ENCODE data around the gene KLHL26.

KLHL26 gene

DNA sequence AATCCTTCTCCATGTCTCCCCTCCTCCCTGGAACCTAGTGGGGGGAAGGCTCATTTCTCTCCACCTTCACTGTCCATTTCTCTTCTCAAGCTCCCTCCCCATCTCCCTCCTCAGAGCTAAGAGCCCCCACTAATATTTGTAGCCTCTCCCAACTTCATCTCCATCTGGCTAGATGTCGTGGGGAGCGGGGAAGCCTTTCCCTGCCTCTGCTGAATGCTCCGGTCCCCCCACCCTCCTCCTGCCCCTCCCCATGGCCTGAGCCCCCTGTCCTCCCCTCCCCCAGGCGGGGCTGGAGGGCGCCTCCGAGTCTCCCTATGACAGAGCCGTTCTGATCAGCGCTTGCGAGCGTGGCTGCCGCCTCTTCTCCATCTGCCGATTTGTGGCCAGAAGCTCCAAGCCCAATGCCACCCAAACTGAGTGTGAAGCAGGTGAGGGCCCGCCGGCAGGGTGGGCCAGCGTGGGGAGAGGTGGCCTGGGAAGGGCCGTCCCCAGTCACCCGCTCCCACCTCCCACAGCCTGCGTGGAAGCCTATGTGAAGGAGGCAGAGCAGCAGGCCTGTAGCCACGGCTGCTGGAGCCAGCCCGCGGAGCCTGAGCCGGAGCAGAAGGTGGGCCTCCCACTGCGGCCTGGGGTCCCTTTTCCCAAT is 23.1 kb upstream of the KLHL26 start:
- no peak for DNase-seq

DNA sequence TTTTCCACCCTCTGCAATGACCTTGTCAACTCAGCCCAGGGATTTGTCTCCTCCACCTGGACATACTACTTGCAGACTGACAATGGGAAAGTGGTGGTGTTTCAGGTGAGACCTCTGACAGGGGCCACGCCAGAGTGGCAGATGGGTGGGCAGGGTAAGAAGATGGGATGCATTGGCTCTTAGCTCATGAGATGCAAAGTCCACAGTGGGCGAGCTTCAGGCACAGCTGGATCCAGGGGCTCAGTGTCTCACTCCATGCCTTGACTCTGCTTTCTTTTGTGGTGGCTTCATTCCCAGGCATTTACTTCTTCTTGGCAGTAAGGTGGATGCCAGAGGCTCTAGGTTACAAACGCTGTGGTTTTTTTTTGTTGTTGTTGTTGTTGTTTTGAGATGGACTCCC is 20.8 kb upstream of the KLHL26 start:
- no peak for DNase-seq

DNA sequence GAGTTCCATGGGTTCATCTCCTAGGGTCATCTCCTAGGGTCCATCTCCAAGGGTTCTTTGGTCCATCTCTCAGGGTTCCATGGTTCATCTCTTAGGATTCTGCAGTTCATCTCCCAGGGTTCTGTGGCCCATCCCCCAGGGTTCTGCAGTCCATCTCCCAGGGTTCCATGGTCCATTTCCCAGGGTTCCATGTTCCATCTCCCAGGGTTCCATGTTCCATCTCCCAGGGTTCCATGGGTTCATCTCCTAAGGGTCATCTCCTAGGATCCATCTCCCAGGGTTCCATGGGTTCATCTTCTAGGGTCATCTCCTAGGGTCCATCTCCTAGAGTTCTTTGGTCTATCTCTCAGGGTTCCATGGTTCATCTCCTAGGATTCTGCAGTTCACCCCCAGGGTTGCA is 19.3 kb upstream of the KLHL26 start:
- DNase-seq = no peak

DNA sequence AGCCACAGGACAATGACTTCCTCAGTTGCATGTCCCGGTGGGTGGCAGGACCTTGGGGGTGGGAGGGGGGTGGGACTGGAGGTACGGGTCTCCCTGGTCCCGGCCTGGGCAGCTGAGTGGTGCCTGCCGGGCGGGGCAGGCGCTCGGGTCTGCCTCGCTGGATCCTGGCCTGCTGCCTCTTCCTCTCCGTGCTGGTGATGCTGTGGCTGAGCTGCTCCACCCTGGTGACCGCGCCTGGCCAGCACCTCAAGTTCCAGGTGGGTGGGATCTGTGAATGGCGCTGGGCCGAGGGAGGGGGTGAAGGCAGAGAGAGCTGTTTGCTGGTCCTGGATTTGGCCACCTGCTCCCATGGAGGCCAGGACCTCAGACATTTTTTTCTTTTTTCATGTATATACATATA is 18.6 kb upstream of the KLHL26 start:
- no peak for DNase-seq

DNA sequence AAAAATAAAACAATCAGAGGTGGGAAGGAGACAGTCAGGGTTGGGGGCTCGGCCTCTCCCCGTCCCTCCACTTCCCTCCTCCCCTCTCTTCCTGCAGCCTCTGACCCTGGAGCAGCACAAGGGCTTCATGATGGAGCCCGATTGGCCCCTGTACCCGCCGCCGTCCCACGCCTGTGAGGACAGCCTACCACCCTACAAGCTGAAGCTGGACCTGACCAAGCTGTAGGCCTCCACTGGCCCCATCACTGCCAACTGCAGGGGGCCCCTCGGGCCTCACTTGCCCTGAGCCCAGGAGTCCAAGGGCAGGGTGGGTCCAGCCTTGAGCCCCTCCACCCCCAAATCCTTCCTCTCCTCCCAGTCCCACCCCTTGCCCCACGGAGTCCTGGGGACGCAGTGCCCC is 16.5 kb upstream of the KLHL26 start:
- DNase-seq = no peak

DNA sequence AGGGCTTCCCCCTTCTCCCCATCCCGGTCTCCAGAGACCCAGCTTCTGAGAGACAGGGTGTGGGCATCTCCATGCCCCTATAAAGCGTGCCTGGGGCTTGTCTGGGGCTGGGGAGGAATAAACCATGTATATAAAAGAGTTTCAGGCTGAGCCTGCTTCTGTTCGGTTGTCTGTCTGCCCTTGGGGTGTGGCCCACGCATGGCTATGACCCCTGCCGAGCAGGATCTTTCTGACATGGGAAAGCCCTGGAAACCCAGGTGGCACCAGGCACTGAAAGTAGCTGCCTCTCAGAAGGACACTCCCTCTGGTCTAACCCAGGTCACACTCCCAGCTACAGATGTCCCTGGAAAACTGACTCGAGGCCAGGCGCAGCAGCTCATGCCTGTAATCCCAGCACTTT is 15.9 kb upstream of the KLHL26 start:
- no peak for DNase-seq

DNA sequence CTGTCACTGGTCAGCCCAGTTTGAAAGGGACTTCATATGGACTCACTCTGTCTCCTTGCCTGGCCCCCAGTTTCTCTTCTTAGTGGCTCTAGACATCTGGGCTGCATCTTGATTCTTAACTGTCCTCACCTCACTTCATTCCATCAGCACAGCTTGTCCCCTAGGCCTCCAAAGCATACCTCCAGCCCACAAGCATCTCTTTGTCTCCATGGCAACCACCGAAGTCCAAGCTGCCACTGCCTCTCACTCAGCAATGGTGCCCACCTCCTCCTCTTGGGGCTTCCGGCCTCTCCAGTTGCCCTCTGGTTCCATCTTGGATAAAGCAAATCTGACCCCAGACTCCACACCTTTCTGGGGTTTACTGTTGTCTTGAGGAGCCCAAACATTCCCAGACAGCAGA is 9.9 kb upstream of the KLHL26 start:
- no peak for DNase-seq

DNA sequence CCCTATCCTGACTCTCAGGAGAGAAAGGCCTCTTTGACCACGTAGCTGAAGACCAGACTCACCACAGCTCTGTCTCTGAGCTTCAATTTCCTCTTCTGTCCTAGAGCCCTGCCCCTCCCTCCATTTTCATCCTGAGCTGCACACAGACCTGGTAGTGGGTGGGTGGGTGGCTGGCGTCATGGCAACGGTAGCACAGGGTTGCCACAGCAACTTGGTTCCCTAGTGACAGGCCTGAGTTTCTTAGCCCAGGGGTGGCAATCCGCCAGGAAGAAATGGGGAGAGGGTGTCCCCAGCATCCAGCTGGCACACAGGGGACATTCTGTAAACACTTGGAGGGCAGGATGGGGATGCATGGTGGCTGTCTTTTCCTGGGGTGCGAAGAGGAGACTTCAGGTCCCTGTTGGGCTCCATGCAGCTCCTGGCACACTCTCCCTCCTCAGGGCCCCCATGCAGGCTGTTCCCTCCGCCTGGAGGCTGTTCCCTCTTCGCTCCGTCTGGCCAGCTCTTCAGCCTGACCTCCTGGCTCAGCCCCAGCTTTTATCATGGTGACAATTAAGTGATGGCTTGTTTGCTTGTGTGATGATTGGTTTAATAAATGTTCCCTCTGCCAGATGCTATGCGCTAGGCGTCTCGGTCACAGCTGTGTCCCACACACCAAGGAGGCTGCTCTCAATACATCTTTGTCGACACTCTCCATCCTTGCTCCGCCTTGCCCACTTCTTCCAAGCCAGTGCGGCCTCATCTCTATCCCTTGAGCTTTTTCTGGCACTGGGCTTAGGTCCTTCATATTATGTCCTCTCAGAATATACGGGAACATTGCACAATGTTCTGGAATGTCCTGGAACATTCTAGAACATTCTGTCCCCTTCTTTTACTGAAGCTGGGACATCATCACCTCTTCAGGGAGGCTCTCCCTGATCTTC is 7.4 kb upstream of the KLHL26 start:
- DNase-seq = no peak

DNA sequence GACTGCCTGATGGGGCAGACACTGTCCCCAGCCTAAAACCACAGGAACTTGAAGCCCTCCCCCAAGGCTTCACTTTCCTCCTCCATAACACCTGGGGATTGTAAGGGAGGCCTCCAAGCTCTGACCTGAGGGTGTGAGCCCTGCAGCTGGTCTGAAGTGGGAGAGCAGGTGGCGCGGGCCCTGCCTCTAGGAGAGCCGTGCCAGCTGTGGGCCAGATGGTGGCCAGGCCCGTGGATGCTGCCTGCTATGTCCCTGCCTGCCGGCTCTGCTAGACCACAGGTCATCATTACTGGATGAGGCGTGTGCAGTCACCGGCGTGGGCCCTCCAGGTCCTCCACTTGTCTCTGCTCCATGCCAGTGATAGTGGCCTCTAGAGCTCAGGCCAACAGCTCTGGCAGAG is 3.5 kb upstream of the KLHL26 start:
- peak; percentile 71 to 92 for DNase-seq

DNA sequence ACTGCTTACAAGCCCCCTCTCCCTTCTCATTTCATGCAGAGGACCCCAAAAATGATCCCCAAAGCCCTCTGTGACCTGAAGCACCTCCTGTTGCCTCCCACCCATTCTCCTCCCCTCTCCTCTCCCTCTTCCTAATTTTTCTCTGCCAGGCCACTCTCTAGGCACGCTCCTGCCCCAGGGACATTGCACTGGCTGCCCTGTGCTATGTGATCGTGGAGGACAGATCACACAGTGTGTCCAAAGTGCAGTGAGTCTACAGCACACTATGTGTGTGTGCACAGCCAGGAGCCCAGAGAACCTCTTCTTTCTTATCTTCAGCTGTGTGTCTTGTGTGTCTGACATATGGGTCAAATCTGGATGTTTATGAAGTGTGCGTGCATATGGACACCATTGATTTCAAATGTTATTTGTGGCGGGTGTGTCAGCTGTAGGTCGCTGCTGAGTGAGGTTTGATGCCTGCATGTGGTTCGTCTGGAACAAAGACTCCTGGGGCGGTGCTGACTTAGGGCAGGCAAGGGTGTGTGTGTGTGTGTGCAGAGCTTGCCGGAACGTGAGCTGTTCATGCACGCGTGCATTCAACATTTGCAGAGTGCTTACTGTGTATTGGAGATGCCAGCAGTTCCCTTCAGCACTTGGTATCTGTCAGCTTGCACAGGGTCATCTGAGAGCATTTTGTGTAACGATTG is 2.1 kb upstream of the KLHL26 start:
- DNase-seq = no peak

DNA sequence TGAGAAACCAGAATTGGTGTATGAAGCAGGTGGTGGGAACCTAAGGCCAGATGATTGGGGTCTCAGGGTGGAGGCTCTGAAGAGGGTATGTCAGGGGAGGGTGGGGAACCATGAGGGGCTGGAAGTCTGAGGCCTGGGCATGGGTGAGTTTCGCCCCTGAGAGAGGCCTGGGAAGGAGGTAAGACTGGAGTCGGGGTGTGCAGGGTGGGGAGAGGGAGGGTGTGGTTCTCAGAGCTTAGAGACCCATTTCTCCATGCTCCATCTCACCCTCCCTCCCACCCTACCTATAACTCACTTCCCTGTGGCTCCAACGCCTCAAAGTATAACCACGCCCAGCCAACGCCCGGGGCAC is 1.0 kb upstream of the KLHL26 start:
- no peak for DNase-seq

DNA sequence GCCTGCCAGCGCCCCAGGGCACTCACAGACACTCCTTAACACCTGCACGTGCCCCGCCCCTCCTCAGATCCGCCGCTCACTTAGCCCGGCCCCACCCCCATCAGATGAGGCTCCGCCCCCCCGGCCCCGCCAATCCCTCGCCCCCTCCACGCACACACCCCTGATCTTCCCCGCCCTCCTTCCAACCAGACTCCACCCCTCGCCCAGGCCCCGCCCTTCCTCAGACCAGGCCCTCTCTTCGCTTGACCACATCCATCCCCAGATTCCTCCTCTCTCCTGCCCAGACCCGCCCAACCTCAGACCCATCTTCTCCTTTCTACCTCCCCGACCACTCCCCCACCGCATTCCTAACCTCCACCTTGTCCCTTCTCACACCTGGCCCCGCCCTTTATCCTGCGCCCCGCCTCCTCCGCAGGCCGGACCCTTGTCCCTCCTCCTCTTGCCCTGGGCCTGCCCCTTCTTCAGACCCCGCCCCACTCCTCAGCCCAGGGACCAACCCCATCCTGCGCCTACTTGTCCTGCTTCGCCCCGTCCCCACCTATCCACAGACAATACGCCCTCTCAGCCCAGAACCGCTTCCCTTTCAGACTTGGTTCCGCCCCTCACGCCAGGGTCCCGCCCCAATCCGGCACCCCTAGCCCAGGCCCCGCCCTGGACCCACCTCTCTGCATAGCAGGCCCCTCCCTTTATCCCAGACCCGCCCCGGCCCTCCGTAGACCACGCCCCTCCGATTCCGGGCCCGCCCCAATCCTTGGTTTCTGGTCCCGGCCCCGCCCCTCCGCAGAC is 452 bp upstream of the KLHL26 start:
- peak; percentile 78 to 81 for DNase-seq

DNA sequence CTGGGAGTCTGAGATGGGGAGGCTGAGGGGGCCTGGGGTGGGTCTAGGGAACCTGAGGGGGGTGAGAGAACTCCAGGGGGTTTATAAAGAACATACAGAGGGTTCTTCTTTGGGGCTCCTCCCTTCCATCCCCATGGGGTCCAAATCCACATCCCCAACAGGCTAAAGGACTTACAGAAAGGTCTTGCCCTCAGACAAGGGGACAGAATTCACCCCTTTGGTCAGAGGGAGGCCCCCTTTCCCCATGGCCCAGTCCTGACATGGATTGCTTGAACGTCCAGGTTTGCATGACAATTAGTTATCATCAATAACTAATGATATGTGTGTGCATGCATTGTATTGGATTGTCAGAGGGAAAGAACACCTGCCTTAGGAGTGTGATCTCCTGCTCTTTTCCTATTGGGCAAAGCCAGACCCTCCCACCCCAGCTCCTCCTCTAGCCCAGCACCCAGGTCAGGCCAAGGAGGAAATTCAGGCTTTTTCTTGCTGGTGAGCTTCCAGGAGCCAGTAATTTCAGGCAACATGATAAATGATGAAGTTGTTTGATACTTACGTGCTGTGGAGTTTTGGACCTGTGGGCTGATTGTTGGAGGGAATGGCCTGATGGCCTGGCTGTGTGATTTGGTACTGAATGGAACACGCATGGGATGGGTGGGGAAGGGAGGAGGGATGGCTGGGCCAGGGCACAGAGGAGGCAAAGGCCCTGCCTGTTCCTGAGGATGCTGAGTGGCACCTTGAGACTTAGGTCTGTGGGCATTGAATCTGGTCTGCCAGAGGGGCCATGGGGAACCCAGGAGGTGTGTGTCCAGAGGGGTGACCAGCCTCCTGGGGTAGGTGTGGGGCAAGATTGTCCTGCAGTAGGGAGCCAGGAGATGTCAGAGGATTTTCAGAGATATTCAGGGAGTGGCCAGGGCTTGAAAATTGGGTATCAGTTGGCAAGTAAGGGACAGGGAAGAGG is 1.1 kb downstream of the KLHL26 start:
- DNase-seq = no peak

DNA sequence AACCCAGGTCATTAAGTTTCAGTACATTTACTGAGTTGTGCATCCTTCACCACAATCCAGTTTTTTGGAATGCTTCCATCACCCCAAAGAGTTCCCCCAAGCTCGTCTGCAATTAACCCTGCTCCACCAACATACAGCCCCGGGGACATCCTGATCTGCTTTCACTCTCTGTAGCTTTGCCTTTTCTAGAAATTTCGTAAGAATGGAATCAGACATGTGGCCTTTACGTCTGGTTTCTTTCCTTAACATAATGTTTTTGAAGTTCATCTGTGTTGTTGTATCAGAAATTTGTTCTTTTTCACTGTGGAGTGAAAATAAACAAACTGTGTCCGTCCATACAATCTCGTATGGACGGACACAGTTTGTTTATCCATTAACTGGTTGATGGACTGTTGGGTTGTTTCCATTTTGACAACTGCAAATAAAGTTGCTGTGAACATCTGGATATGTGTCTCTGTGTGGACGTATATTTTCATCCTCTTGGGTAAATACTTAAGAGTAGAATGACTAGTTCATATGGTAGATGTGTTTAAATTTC is 2.9 kb downstream of the KLHL26 start:
- no peak for DNase-seq

DNA sequence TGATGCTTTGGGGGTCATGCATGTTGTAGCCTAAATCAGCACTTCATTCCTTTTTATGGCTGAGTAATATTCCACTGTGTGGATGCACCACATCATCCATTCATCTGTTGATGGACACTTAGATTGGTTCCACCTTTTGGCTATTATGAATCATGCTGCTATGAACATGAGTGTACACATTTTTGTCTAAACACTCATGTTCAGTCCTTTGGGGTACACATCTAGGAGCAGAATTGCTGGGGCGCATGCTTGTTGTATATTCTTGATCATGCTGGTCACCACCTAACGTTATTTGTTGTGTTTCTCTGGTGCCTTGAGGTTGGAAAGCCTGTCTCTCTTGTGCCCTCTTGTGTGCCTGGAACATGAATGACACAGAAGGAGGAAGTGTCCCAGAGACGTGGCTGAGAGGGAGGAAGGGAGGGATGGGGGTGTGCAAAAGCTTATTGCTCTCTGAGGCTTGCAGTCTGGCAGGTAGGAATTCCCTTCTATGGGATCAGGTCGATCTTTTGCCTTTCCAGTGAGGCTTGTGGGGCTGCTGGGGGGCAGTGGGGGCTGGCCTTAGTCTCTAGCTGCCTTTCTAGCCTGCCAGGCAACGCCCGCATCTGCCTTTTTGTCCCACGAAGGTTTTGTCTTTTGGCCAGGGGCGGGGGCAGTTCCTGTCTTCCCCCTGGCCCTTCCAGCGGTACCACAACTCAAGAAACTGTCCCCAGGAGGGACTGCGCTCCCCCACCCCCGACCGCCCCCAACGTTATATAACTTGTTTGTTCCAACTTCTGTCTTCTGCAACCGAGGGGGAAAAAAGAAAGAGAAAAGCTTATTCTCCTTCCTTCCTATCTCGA is 7.6 kb downstream of the KLHL26 start:
- DNase-seq = no peak

DNA sequence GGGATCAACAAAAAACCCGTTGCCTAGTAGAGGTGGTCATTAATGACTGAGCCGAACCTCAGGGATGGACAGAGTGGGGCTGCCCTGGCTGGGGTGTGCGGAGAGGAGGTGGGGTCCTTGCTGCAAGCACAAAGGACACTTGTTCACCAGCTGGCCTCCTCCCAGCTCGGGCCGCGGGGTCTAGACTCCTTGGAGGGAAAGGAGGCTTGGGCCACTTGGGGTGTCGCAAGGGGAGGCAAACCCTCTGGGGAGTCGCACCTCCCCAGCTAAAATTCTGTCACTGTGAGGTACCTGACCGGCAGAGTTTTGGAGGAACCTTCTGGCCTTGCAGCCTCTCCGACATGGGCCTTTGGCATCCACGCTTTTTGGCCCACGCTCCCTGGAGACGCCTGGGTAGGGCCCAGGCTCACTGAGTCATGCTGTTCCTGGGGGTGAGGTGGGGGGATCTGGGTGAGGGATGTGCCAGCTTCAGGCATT is 8.2 kb downstream of the KLHL26 start:
- DNase-seq = no peak

DNA sequence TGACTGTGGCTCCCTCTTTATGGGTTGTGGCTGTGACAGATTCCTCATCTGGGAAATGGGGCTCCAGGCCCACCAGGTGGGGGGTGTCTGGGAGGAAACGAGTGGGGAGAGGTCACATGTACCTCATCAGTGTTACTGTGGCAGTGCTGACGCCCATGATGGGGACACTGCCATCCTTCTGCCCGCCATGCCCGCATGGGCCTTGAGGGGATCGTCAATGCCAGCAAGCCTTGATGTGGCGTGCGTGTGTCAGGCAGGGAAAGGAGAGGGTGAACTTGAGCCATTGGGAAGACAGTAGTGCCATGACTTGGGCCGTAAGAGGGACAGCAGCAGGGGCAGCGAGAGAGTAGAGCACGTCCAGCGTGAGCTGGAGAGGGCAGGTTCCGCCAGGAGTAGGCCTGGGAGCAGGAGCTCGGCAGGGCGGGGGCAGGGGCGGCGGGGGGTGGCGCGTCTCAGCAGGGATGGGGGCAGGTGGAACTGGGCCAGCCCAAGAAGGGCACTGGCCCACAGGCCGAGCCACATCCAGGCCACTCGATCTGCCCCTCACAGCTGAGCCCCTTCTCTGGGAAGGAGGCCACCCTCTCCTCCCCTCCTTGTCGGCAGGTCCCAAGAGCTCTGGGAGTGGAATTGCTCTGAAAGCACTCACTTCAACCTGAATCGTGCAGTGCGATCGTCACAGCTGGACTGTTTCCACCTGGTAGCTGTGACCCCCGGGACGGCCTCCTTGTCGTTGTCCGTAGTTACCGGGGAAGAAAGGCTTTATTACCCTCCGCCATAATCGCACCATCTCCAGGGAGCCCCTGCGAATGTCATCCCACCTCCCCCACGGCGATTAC is 9.9 kb downstream of the KLHL26 start:
- no peak for DNase-seq

DNA sequence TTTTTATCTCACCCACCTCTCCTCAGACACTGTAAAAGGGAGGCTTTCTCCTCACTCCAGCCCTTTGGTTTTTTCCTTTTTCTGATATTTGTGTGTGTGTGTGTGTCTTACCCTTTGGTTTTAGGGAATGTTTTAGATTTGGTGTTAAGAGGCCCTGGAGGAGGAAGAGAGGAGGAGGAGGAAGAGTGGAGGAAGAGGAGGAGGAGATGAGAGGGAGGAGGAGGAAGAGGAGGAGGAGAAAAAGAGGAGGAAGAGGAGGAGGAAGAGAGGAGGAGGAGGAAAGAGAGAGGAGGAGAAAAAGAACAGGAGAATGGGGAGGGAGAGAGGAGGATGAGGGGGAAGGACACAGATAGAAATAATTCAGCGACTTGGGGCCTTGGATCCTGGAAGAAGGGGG is 10.5 kb downstream of the KLHL26 start:
- no peak for DNase-seq

DNA sequence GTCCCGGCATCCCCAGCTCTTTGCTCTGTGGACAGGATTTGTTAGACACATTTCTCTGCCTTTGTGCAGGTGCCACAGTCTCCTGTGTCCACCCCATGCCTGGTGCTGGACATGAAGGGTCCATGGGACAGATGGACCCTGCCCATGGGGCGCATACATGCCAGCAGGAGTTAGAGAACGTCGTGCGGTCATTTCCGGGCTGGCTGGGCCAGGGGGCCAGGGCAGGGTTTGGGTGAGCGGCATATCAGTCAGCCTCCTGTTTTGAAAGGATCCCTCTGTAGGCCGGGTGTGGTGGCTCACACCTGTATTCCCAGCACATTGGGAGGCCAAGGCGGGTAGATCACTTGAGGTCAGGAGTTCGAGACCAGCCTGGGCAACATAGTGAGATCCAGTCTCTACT is 11.0 kb downstream of the KLHL26 start:
- no peak for DNase-seq

DNA sequence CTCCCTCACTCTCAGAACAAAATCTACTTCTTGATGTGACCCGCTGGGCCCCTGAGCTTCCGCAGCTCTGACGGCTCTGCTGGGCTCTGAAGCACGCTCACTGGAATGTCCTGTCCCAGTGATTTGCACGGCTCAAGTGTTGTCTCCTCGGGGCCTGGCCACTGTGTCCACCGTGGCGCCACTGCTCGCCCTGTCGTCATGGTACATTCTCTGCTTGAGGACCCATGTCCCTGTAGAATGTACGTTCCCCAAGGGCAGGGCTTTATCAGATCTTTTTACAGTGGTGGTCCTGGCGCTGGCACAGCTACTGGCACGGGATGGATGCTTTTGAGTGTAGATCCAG is 12.1 kb downstream of the KLHL26 start:
- DNase-seq = no peak
